HEK293T (cell line): ENCODE results near the gene TTC19.

Experiments
- CTCF ChIA-PET: fragments of 350-600 bp; formaldehyde crosslinking; extraction: SDS; loops from one replicate; lab custom pipeline; 2021; ENCODE audit warnings: antibody characterized with exemption, inconsistent platforms; lab: Yijun Ruan, JAX
- POLR2A ChIA-PET: fragments of 350-600 bp; formaldehyde crosslinking; extraction: SDS; loops from one replicate; lab custom pipeline; 2020; ENCODE audit warnings: antibody characterized with exemption, inconsistent platforms; lab: Yijun Ruan, JAX
- DNase-seq: peaks from one replicate; pipeline ENCODE4 v3.0.0; 2012; ENCODE audit warnings: mixed read lengths; ENCODE audit errors: extremely low spot score
- ARNT ChIP-seq: fragments of 450-650 bp; IDR thresholded peaks from 2 replicates; pipeline ENCODE4 v1.6.1; 2017; ENCODE audit warnings: mild to moderate bottlenecking
- BHLHE40 ChIP-seq: fragments of 450-650 bp; IDR thresholded peaks from 2 replicates; pipeline ENCODE4 v1.6.1; 2016; ENCODE audit warnings: mild to moderate bottlenecking, moderate library complexity, borderline replicate concordance
- CTBP1 ChIP-seq: fragments of 450-650 bp; IDR thresholded peaks from 2 replicates; pipeline ENCODE4 v1.6.1; 2016; ENCODE audit warnings: borderline replicate concordance
- ELF4 ChIP-seq: fragments of 450-650 bp; IDR thresholded peaks from 2 replicates; pipeline ENCODE4 v1.6.1; 2017; ENCODE audit warnings: antibody characterized with exemption
- FOXA1 ChIP-seq: fragments of 450-650 bp; IDR thresholded peaks from 2 replicates; pipeline ENCODE4 v1.6.1; 2016; ENCODE audit warnings: mild to moderate bottlenecking
- FOXK2 ChIP-seq: fragments of 450-650 bp; IDR thresholded peaks from 2 replicates; pipeline ENCODE4 v1.6.1; 2016; ENCODE audit warnings: mild to moderate bottlenecking
- FOXM1 ChIP-seq: fragments of 450-650 bp; IDR thresholded peaks from 2 replicates; pipeline ENCODE4 v1.6.1; 2017; ENCODE audit warnings: mild to moderate bottlenecking, borderline replicate concordance
- HDGF ChIP-seq: fragments of 450-650 bp; IDR thresholded peaks from 2 replicates; pipeline ENCODE4 v1.6.1; 2017; ENCODE audit warnings: antibody characterized with exemption, borderline replicate concordance
- L3MBTL2 ChIP-seq: fragments of 450-650 bp; conservative IDR thresholded peaks from 2 replicates; pipeline ENCODE4 v1.6.1; 2016; ENCODE audit warnings: mild to moderate bottlenecking
- LEF1 ChIP-seq: fragments of 450-650 bp; IDR thresholded peaks from 2 replicates; pipeline ENCODE4 v1.6.1; 2017; ENCODE audit warnings: mild to moderate bottlenecking, borderline replicate concordance
- NFRKB ChIP-seq: fragments of 450-650 bp; IDR thresholded peaks from 2 replicates; pipeline ENCODE4 v1.6.1; 2016; ENCODE audit warnings: mild to moderate bottlenecking, moderate library complexity
- PKNOX1 ChIP-seq: fragments of 450-650 bp; IDR thresholded peaks from 2 replicates; pipeline ENCODE4 v1.6.1; 2016
- SP1 ChIP-seq: fragments of 450-650 bp; IDR thresholded peaks from 2 replicates; pipeline ENCODE4 v1.6.1; 2017
- SUZ12 ChIP-seq: fragments of 450-650 bp; IDR thresholded peaks from 2 replicates; pipeline ENCODE4 v1.6.1; 2016; ENCODE audit warnings: mild to moderate bottlenecking
- TARDBP ChIP-seq: fragments of 450-650 bp; IDR thresholded peaks from 2 replicates; pipeline ENCODE4 v1.6.1; 2016
- ZNF384 ChIP-seq: fragments of 450-650 bp; IDR thresholded peaks from 2 replicates; pipeline ENCODE4 v1.6.1; 2016

The TTC19 gene

GRCh38 chr17:16013943-16014407, 14.4 kb downstream of the TTC19 start:
- ChIA-PET POLR2A (interaction anchor here (4.5 kb wide), 1 partner anchor 14 kb away, joined by 34 read pairs; the partner anchor contains the start of genes TTC19 and ZSWIM7), CTCF (interaction anchor here (1.2 kb wide), 1 partner anchor 198 kb away, joined by 3 read pairs; no protein-coding TSS in a partner anchor)
- TF ChIP-seq ARNT, result no peak
- no peak for TF ChIP-seq PKNOX1
- no peak for TF ChIP-seq BHLHE40
- TF ChIP-seq NFRKB, result no peak
- TF ChIP-seq HDGF, result no peak
- no peak for TF ChIP-seq SUZ12
- TF ChIP-seq FOXM1, result no peak
- TF ChIP-seq ELF4, result no peak
- no peak for TF ChIP-seq FOXK2
- no peak for TF ChIP-seq ZNF384
- TF ChIP-seq SP1, result no peak
- TF ChIP-seq L3MBTL2, result no peak
- no peak for TF ChIP-seq CTBP1
- no peak for TF ChIP-seq FOXA1
- no peak for TF ChIP-seq TARDBP
- no peak for TF ChIP-seq LEF1
- DNase-seq, result peak; percentile 43

- CTCF ChIA-PET, result no interaction called here
- TF ChIP-seq BHLHE40, result no peak
- no peak for TF ChIP-seq SUZ12
- no peak for TF ChIP-seq NFRKB
- no peak for TF ChIP-seq TARDBP
- TF ChIP-seq FOXK2, result no peak
- TF ChIP-seq ARNT, result no peak
- no peak for TF ChIP-seq L3MBTL2
- no peak for TF ChIP-seq FOXA1
- no peak for TF ChIP-seq SP1
- TF ChIP-seq LEF1, result no peak
- DNase-seq, result no peak
- POLR2A ChIA-PET, result interaction anchor here (1.4 kb wide), 1 partner anchor 20 kb away, joined by 3 read pairs; the partner anchor contains the start of genes TTC19 and ZSWIM7
Observed at GRCh38 chr17:16019347-16019746, 19.7 kb downstream of the TTC19 start.

- ChIA-PET CTCF (no interaction called here), POLR2A (interaction anchor here (1.6 kb wide), 1 partner anchor 24 kb away, joined by 5 read pairs; the partner anchor contains the start of genes TTC19 and ZSWIM7)
- TF ChIP-seq SP1 (no peak), SUZ12 (no peak), ZNF384 (no peak), FOXK2 (no peak), BHLHE40 (no peak)
- no peak for DNase-seq
Observed at GRCh38 chr17:16023881-16024280, 24.3 kb downstream of the TTC19 start.

GRCh38 chr17:16025202-16025601, 25.6 kb downstream of the TTC19 start:
- ChIA-PET POLR2A (interaction anchor here (0.9 kb wide), 1 partner anchor 80 kb away, joined by 3 read pairs; the partner anchor contains the start of gene ADORA2B), CTCF (no interaction called here)
- no peak for TF ChIP-seq FOXA1
- no peak for TF ChIP-seq ZNF384
- no peak for TF ChIP-seq LEF1
- no peak for TF ChIP-seq ELF4
- no peak for DNase-seq

- TF ChIP-seq TARDBP, result no peak
- CTCF ChIA-PET, result interaction anchor here (1.0 kb wide), 1 partner anchor 26 kb away, joined by 3 read pairs; no protein-coding TSS in a partner anchor
- POLR2A ChIA-PET, result no interaction called here
- no peak for DNase-seq
Observed at GRCh38 chr17:16026895-16027294, 27.3 kb downstream of the TTC19 start.

- POLR2A ChIA-PET, result interaction anchor here (0.9 kb wide), 1 partner anchor 29 kb away, joined by 3 read pairs; the partner anchor contains the start of genes TTC19 and ZSWIM7
- CTCF ChIA-PET, result no interaction called here
- no peak for TF ChIP-seq SUZ12
- TF ChIP-seq ZNF384, result no peak
- TF ChIP-seq FOXM1, result no peak
- no peak for TF ChIP-seq CTBP1
- TF ChIP-seq PKNOX1, result no peak
- TF ChIP-seq L3MBTL2, result no peak
- no peak for TF ChIP-seq SP1
- TF ChIP-seq BHLHE40, result no peak
- no peak for TF ChIP-seq TARDBP
- TF ChIP-seq FOXA1, result no peak
- TF ChIP-seq ARNT, result no peak
- no peak for DNase-seq
Observed at GRCh38 chr17:16027708-16028584, 28.3 kb downstream of the TTC19 start.
